NCI-H82 (cell line): ENCODE measurements around the gene MON1B.
"Not testable (repeated sequence)": the region's sequence is repeated elsewhere in the genome, so short reads cannot be mapped to it uniquely, and the experiment has no call there.

Source experiments
- DNase-seq: peaks from one replicate; lab custom pipeline; 2025; lab: John Stamatoyannopoulos, UW

Gene MON1B

DNA sequence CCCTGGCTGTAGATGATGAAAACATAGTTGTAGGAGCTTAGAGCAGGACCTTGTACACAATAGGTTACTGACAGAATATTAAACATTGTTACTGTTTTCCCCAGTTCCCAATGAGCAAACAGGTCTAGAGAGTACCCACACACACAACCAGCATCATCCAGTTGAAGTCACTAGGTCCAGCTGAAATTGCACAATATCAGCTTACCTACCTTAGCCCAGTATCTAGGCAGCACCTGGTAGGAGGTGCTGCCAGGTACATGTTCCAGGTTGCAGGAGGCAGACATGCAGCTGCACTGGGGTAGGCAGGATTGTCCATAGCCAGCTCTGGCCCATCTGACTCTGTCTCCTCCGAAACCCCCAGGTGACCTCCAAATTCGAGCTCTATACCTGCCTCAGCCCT lies 6.8 kb downstream of the MON1B start:
- DNase-seq: no peak

GRCh38 chr16:77199211-77199610 lies 8.2 kb downstream of the MON1B start, which contains the start of gene SYCE1L:
SYCE1L (plus strand) TSS chr16:77199408; CDS start chr16:77199452, 44 bp downstream.
- DNase-seq: no peak

DNA sequence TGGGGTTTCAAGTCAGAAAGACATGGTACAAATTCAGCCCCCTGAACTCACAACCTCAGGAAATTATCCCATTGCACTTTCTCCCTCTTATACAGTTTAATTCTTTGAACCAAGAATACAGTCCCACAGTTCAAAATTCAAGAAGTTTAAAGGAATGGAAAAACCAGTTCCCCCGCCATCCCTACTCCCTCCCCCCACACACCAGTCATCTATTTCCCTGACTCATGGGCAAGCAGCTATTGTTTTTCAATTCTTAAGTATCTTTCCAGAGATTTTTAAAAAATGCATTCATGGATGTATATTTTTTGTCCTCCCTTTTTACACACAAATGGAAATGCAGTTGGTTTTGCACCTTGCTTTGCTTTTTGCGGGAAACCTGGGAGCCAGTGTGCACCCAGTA lies 15.5 kb downstream of the MON1B start:
- DNase-seq: no peak

DNA sequence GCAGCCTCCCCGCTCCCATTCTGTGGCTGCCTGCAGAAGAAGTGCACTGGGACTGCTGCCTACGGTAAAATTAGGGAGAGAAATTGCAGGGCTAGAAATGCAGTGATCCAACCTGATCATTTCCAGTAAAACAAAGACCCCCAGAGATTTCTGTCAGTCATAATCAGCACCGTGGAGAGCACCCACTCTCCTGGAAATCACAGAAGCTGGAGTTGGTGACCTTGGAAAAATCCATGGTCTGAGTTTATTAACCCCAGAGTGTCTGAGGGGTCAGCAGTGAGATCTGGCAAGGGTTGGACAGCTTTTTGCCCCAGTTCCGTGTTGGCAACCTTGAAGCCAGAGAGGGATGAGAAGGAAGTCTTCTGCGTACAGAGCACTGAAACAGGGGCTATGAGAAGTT lies 16.0 kb downstream of the MON1B start:
- no peak for DNase-seq

DNA sequence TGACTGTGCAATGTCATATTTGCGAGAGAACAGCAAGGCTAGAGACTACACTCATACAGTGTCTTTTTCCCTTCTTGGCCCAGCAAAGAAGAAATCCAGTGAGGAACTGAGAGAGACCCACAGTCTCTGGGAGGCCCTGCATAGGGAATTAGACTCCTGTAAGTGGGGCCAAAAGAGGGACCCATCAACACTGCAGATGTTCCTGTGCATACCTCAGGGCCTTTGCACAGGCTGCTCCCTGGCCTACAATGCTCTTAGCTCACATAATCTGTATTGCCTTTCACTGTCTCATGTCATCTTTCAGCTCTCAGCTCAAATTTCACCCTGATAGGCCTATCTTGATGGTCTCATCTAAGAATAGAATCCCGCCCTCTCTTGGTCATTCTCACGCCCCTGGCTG lies 17.4 kb downstream of the MON1B start:
- peak; percentile 51 for DNase-seq

GRCh38 chr16:77211880-77212740 lies 21.1 kb downstream of the MON1B start:
- DNase-seq: peak; percentile 93

DNA sequence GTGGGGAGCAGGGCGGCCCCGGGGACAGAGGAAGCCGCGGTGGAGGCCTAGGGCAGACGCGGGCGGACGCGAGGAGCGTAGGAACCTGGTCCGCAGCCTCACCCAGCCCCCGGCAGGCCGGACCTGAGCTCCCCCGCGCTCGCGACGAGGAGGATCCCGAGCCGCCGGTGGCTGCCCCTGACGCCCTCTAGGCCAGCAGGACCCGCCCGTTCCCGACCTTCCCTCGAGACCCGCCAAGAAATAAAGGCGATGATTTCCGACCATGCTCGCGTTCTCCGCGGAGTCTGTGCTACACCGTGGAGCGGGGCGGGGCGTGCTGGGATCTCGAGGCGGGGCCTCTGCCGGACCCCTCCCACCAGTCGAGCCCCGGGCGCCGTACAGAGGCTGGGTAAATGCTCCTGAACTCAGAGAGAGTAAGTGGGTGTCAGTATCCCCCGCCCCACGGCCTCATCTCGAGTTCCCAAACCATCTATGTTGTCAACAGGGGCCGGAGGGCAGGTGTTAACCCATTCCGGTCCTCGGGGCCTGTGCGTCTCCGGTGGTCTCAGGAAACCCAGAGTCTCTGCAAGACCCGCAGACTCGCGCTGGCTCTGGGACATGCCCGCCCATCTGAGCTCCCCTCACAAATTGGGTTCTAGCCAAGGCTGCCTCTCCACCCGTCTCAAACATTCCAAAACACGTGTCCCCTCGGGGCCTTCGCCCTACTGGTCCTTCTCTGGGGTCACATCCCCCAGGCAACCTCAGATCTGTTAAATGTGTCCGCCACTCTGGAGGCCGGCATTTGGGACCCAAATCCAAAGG lies 22.0 kb downstream of the MON1B start:
- peak; percentile 75 for DNase-seq

DNA sequence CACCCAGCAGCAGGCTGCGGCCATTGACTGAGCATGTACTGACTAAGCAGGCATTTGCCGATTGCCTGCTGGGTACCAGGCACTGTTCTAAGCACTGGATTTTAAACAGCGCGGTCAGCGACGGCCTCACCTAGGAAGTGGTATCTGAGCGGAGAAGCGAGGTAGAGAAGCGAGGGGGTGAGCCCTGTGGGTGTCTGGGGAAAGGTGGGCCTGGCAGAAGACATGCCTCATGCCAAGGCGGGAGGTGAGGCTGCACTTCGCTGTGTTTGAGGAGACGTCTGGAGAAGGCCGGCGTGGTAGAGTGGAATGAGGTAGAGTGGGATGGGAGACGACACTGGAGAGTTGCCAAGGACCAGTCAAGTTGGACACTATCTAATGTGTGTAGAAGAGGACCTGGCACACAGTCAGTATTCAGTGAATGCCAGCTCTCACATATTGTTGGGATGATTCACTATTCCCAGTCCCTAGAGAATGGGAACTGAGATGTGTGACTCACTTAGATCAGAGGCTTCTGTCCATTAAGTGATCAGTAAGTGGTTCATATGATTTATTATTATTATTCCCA lies 22.6 kb downstream of the MON1B start:
- DNase-seq: no peak

DNA sequence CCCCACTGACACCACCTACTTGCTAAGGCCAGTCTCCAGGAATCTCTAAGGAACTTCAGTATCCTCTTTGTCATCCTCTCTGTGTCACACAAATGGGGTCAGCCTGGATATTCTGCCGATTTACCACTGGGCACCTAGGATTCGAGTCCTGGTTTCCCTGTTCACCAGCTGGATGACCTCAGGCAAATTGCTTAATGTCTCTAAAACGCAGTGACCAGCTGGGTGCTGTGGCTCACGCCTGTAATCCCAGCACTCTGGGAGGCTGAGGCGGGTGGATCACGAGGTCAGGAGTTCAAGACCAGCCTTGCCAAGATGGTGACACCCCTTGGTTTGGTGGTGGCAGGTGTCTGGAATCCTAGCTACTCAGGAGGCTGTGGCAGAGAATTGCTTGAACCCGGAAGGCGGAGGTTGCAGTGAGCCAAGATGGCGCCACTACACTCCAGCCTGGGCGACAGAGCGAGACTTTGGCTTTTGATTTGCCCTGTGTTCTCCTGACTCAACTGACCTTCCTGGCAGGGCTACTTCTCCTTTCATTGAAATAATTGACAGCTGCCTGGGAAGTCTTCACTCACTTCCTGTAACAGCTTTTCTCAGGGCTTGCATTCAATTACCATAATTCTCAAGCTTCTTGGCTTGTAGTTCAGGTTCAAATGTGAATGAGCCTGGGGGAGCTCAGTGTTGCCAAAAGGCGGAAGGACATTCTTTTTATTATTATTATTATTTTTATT lies 23.6 kb downstream of the MON1B start:
- DNase-seq: no peak

DNA sequence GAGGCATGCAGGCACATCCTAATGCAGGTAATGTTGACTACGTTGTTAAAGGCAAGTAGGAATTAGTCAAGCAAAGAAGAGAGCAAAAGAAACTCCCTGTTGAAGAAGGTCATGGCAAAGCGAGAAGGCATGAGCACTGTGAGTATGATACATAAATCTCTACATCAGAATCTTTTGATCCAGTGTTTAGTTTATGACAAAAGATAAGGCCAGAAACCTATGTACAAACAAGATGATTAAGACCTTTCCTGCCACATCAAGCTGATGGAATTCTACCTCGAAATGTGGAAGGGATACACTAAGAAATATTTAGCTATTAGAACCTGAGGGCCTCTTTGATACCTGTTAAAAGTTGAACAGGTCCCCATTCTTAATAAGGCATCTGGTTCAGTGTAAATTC lies 28.4 kb downstream of the MON1B start:
- DNase-seq: no peak

DNA sequence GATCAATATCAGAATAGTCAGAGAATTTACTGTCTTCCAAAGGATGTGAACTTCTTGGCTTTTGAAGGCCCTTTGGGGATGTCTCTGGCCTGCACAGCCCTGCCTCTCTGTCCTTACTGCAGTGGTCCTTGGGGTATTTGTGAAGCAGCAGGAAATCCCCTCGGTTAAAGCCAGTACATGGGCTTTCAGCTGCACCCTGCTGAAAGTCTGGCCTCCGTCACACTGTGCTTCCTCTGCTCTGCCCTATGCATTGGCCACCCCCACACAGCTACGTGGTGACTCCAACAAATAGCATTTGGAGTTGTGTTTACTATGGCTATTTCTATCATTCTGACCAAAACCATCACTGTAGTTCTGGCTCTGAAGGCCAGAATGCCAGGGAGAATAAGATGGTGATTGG lies 29.4 kb downstream of the MON1B start:
- no peak for DNase-seq

DNA sequence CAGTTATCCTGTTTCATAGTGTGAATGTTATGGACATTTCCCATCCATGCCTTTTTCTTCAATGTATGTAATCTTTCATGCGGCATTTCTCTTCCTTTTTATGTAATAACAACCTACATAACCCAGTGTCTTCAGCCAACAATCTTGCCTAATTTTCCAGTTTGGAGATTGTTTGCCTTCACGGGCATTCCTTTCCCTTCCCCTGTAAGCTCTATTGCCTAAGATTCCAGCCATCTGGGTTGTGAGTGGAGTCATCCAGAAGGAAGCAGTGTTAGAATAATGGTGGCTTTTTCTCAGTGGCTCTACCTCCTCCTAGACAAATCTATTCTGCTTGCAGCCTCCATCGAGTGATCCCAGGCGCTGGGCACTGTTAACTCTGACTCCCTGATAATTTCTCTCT lies 30.5 kb downstream of the MON1B start:
- no peak for DNase-seq

GRCh38 chr16:77223184-77223583 lies 32.2 kb downstream of the MON1B start:
- DNase-seq: peak; percentile 51

DNA sequence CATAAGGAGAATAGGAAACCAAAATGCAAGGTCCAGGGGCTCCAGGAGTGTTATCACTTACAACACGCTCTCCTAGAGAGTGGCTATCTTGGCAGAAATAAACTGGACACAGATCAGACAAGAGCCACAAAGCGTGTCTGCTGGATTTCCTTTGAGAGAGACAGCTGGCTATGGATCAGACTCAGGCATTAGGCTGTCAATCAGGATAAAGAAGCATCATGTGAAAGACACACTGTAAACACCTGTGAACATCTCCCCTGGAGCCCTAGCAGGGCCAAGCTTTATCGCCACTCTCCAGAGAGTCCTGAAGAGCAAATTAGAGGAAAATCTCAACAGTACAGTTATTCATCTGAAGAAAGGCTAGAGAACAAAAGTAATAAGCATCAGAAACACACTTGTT lies 34.2 kb downstream of the MON1B start:
- peak; percentile 96 for DNase-seq

DNA sequence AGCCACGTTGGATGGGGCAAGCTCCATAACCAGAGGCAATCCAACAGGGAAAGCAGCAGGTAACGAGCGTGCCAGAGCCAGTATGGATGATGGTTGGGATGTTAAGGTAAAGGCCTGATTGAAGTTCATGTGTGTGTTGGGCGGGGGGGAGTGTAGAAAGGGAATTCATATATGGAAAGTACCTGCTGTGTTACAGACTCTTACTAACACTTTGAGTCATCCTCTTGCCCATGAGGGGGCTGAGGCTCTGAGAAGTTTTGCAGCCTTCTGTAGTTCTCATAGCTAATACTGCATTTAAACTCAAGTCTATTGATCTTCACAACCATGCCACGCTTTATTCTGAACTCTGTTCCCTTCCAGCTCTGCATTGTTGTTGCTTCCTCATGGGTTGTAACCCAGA lies 36.8 kb downstream of the MON1B start:
- DNase-seq: no peak

DNA sequence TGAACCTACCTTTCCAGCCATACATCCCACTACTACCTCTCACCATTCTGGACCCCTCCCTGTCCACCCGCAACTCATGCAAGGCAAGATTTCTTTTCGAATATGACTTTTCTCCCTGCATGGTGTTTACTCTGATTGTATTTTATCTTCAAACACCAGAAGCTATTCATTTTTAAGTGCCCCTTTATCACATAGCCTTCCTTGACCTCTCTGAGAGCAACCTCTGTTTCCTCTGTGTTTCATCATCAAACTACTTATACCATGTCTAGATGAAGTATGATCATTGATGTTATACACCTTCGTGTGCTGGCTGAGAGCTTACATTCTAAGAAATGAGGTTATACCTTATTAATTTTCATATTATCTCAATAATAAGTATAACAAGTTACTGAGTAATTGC lies 40.1 kb downstream of the MON1B start:
- no peak for DNase-seq

- peak; percentile 46 for DNase-seq
These were observed 43.0 kb downstream of the MON1B start for GRCh38 chr16:77233799-77234519.

- peak; percentile 92 for DNase-seq
These were observed 43.6 kb downstream of the MON1B start for GRCh38 chr16:77234611-77235010.

GRCh38 chr16:77236063-77236511 lies 45.1 kb downstream of the MON1B start:
- peak; percentile 91 for DNase-seq

- DNase-seq: no peak
These were observed 47.6 kb downstream of the MON1B start for GRCh38 chr16:77238593-77238992.

GRCh38 chr16:77242471-77242870 lies 51.5 kb downstream of the MON1B start:
- not testable (repeated sequence) for DNase-seq
